GM06990 (cell line): ENCODE measurements around the gene CYTH4.
A peak's percentile ranks its signal among the peaks of the same experiment; 100 is the strongest.

Experiments
- DNase-seq: peaks from one replicate; pipeline ENCODE4 v3.0.0-alpha.2; 2011; ENCODE audit not compliant: insufficient read length; ENCODE audit errors: extremely low read depth
- H3K27me3 ChIP-seq: replicated peaks from 2 replicates; pipeline ENCODE4 v1.6.0; 2011; ENCODE audit warnings: low read length; ENCODE audit not compliant: control insufficient read depth, insufficient read depth
- H3K36me3 ChIP-seq: 2 replicates; pipeline ENCODE4 v1.5.1; 2011; ENCODE audit warnings: low read length; ENCODE audit not compliant: control insufficient read depth, insufficient read depth
- H3K4me3 ChIP-seq: replicated peaks from 2 replicates; pipeline ENCODE4 v1.5.1; 2011; ENCODE audit warnings: low read depth, mild to moderate bottlenecking, control low read depth, low read length
- CTCF ChIP-seq: IDR thresholded peaks from 2 replicates; pipeline ENCODE4 v1.5.1; 2011; ENCODE audit warnings: low read length, control low read depth, mild to moderate bottlenecking, inconsistent platforms; ENCODE audit not compliant: insufficient read depth, poor library complexity, severe bottlenecking

Gene CYTH4

GRCh38 chr22:37278261-37278660, 4.0 kb upstream of the CYTH4 start:
- H3K36me3 ChIP-seq = no peaks in the 10 kb centered on the region
- H3K27me3 ChIP-seq = no peaks in the 10 kb centered on the region
- H3K4me3 ChIP-seq = no peak overlapping the region
- no peak for TF ChIP-seq CTCF
- DNase-seq = no peak

GRCh38 chr22:37279331-37280181, 2.8 kb upstream of the CYTH4 start:
- no peak overlapping the region for H3K4me3 ChIP-seq
- no peaks in the 10 kb centered on the region for H3K27me3 ChIP-seq
- H3K36me3 ChIP-seq = no peaks in the 10 kb centered on the region
- no peak for TF ChIP-seq CTCF
- DNase-seq = no peak

GRCh38 chr22:37280718-37281117, 1.6 kb upstream of the CYTH4 start:
- no peak for DNase-seq
- Histone ChIP-seq H3K27me3 (no peaks in the 10 kb centered on the region), H3K36me3 (no peaks in the 10 kb centered on the region), H3K4me3 (no peak overlapping the region)
- TF ChIP-seq CTCF = no peak

GRCh38 chr22:37281195-37281594, 1.1 kb upstream of the CYTH4 start:
- no peak for TF ChIP-seq CTCF
- DNase-seq = no peak
- no peak overlapping the region for H3K4me3 ChIP-seq
- no peaks in the 10 kb centered on the region for H3K27me3 ChIP-seq
- no peaks in the 10 kb centered on the region for H3K36me3 ChIP-seq

- H3K27me3 ChIP-seq = no peaks in the 10 kb centered on the region
- DNase-seq = no peak
- TF ChIP-seq CTCF = no peak
- peak overlapping the region; percentile 74 for H3K4me3 ChIP-seq
- no peaks in the 10 kb centered on the region for H3K36me3 ChIP-seq
Measured at GRCh38 chr22:37281646-37282384, 493 bp upstream of the CYTH4 start.
